GM10248 (cell line): Measurements from ENCODE around the gene ZNF581.

Source experiments
- CTCF ChIA-PET: fragments of 300-600 bp; sonication (Branson Sonifier 250); formaldehyde crosslinking; extraction: SDS; loops from one replicate; lab custom pipeline; 2021; ENCODE audit warnings: antibody characterized with exemption; lab: Yijun Ruan, JAX
- POLR2A ChIA-PET: fragments of 350-650 bp; sonication (Branson Sonifier 250); formaldehyde crosslinking; extraction: SDS; loops from one replicate; lab custom pipeline; 2020; ENCODE audit warnings: antibody characterized with exemption; lab: Yijun Ruan, JAX
- DNase-seq: peaks from one replicate; pipeline ENCODE4 v3.0.0; 2012; ENCODE audit errors: extremely low spot score
- CTCF ChIP-seq: IDR thresholded peaks from 2 replicates; pipeline ENCODE4 v1.5.1; 2012; ENCODE audit warnings: mild to moderate bottlenecking, low read depth; ENCODE audit errors: extremely low read depth, missing control alignments, control extremely low read depth

Gene ZNF581

GRCh38 chr19:55656988-55657747, 13.7 kb downstream of the ZNF581 start:
- ChIA-PET CTCF (interaction anchor here (0.9 to 5.0 kb wide), 12 partner anchors 9 to 676 kb away, joined by 3 to 28 read pairs (median 4); partner anchors contain the start of gene ZNF581), POLR2A (interaction anchor here (0.5 to 1.2 kb wide), 5 partner anchors 10 to 16 kb away, joined by 3 to 6 read pairs (median 4); partner anchors contain the start of gene CCDC106)

DNA sequence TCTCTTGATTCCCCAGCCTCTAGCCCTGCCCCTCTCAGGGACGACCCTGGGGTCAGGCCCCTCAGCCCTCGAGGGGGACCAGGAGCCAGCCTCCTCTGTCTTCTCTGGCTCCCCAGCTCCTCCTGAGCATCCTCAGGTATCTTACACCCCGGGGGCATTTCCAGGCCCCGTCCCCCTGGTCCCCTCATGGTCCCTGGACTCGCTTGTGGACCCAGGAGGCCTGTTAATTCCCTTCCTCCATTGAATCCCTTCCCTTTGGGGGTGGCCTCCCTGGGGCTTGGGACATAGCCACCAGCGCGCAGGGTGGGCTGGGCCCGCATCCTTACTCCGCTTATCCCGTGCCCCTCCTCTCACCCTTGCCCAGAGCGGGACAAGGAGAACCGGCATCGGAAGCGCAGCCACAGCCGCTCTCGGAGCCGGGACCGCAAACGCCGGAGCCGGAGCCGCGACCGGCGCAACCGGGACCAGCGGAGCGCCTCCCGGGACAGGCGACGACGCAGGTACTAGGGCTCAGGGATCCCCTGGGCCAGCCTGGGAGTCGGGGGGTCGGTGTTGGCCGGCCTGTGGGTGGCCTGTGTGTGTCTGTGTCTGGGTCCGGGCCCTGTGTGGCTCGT, 15.5 kb downstream of the ZNF581 start:
- no peak for DNase-seq
- CTCF ChIA-PET = interaction anchor here (2.6 to 5.0 kb wide), 2 partner anchors 13 to 27 kb away, joined by 7 to 28 read pairs; no protein-coding TSS in a partner anchor
- POLR2A ChIA-PET = no interaction called here
- no peak for TF ChIP-seq CTCF

More at GRCh38 chr19:55656988-55657747, 13.7 kb downstream of the ZNF581 start:
- DNase-seq = no peak
- no peak for TF ChIP-seq CTCF

- CTCF ChIA-PET = interaction anchor here (2.6 to 5.0 kb wide), 2 partner anchors 12 to 28 kb away, joined by 7 to 28 read pairs; no protein-coding TSS in a partner anchor
- no peak for DNase-seq
- no peak for TF ChIP-seq CTCF
- POLR2A ChIA-PET = no interaction called here
These were observed 16.4 kb downstream of the ZNF581 start for GRCh38 chr19:55659822-55660221.

GRCh38 chr19:55660404-55660803, 17.0 kb downstream of the ZNF581 start:
- CTCF ChIA-PET = interaction anchor here (2.6 to 5.0 kb wide), 2 partner anchors 11 to 29 kb away, joined by 7 to 28 read pairs; no protein-coding TSS in a partner anchor
- POLR2A ChIA-PET = no interaction called here
- no peak for TF ChIP-seq CTCF
- no peak for DNase-seq

- no peak for TF ChIP-seq CTCF
- CTCF ChIA-PET = interaction anchor here (2.6 kb wide), 1 partner anchor 11 kb away, joined by 7 read pairs; no protein-coding TSS in a partner anchor
- no peak for DNase-seq
- POLR2A ChIA-PET = no interaction called here
These were observed 17.5 kb downstream of the ZNF581 start for GRCh38 chr19:55660991-55661390.

DNA sequence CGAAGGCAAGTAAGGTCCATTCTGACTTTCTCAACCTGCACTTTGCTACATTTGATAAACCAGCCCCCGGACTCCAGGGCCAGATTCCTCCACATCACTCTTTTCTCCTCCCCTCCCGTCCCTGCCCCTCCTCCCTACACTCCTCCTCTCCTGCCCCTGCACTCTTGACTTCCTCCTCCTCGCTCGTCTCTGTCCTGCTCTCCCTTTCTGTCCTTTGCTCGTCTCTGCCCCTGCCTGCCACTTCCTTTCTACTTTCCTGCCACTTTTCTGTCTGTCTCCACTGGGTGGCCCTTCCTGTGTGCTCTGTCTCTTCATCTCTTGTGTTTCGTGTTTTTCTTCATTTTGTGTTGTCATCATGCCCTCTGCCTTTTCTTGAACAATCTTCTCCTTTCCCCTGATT, 18.4 kb downstream of the ZNF581 start:
- TF ChIP-seq CTCF = no peak
- ChIA-PET POLR2A (no interaction called here), CTCF (no interaction called here)
- no peak for DNase-seq
